HG03460 (cell line): ENCODE results near the gene SRRD.
"Not testable (repeated sequence)": the region's sequence is repeated elsewhere in the genome, so short reads cannot be mapped to it uniquely, and the experiment has no call there.

Source experiments
- ATAC-seq: cut with Tn5 transposase; IDR thresholded peaks from one replicate; pipeline ENCODE4 v1.9.1; 2021; ENCODE audit not compliant: unreplicated experiment

SRRD gene

GRCh38 chr22:26515931-26516330, 32.3 kb downstream of the SRRD start:
- no peak for ATAC-seq

GRCh38 chr22:26516503-26516902, 32.8 kb downstream of the SRRD start:
- ATAC-seq, result no peak

- no peak for ATAC-seq
These were observed 33.8 kb downstream of the SRRD start for GRCh38 chr22:26517429-26517828.

- no peak for ATAC-seq
These were observed 38.3 kb downstream of the SRRD start for GRCh38 chr22:26522012-26522411.

GRCh38 chr22:26522592-26522991, 38.9 kb downstream of the SRRD start:
- no peak for ATAC-seq

- no peak for ATAC-seq
These were observed 41.2 kb downstream of the SRRD start for GRCh38 chr22:26524870-26525269.

- ATAC-seq, result no peak
These were observed 42.4 kb downstream of the SRRD start for GRCh38 chr22:26525946-26526564.

- ATAC-seq, result no peak
These were observed 43.5 kb downstream of the SRRD start for GRCh38 chr22:26527167-26527566.

- ATAC-seq, result no peak
These were observed 44.1 kb downstream of the SRRD start for GRCh38 chr22:26527574-26528465.

- not testable (repeated sequence) for ATAC-seq
These were observed 44.8 kb downstream of the SRRD start for GRCh38 chr22:26528518-26528917.

GRCh38 chr22:26529345-26529744, 45.7 kb downstream of the SRRD start:
- ATAC-seq, result no peak

- no peak for ATAC-seq
These were observed 50.6 kb downstream of the SRRD start for GRCh38 chr22:26534171-26534855.

- ATAC-seq, result no peak
These were observed 51.4 kb downstream of the SRRD start for GRCh38 chr22:26534874-26535602.

GRCh38 chr22:26535603-26535908, 51.9 kb downstream of the SRRD start:
- no peak for ATAC-seq

GRCh38 chr22:26536056-26536761, 52.5 kb downstream of the SRRD start:
- ATAC-seq, result no peak

- ATAC-seq, result no peak
These were observed 53.1 kb downstream of the SRRD start for GRCh38 chr22:26536762-26537134.

- no peak for ATAC-seq
These were observed 56.4 kb downstream of the SRRD start for GRCh38 chr22:26540119-26540518.

- ATAC-seq, result no peak
These were observed 57.6 kb downstream of the SRRD start for GRCh38 chr22:26541167-26541819.

GRCh38 chr22:26542831-26543230, 59.2 kb downstream of the SRRD start:
- ATAC-seq, result no peak
